ENCODE results near the gene AKAP9.
"Not testable (repeated sequence)": the region's sequence is repeated elsewhere in the genome, so short reads cannot be mapped to it uniquely, and the experiment has no call there.

AKAP9 gene

DNA sequence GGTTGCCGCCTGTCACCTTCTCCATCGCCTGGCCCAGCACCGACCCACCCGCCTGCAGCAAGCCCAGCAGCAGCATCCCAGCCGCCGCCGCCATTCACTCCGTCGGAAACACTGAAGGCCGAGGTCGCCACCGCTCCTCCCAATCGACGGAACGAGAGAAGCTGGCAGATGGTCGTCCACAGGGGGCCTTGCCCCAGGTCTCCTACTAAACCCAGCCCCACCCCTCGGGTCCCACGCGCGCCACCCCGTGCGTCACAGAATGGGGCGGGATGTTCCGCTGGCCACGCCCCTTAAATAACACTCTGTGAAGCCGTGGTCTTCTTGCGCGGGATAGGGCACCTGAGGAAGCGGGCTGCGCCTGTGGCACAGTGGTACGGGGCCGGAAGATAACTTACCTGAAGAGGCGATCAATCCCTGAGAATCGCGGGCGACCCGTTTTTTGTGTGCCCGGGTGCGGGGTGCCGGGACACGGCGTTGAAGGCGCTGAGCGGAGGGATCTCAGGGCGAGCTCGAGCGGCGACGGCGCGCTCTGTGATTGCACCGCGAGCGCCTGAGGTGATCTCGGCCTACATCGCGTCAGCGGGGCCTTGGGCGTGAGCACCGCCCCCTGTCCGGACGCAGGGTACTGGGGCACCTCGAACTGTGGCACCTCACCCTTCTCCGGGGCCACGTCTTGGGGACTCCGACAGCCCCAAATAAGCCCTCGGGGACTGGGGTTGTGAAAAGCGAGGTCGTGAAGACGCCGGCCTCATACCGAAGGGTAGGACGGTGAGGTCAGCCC is 193.8 kb downstream of the AKAP9 start, which contains the start of gene CYP51A1:
Gene CYP51A1, minus strand, starts transcription at position 207 of the 781 bp plus-strand sequence. Its CDS starts 113 bp downstream, at position 94.
- peak; percentile 91 for DNase-seq (ENCODE audit: low spot score)

DNA sequence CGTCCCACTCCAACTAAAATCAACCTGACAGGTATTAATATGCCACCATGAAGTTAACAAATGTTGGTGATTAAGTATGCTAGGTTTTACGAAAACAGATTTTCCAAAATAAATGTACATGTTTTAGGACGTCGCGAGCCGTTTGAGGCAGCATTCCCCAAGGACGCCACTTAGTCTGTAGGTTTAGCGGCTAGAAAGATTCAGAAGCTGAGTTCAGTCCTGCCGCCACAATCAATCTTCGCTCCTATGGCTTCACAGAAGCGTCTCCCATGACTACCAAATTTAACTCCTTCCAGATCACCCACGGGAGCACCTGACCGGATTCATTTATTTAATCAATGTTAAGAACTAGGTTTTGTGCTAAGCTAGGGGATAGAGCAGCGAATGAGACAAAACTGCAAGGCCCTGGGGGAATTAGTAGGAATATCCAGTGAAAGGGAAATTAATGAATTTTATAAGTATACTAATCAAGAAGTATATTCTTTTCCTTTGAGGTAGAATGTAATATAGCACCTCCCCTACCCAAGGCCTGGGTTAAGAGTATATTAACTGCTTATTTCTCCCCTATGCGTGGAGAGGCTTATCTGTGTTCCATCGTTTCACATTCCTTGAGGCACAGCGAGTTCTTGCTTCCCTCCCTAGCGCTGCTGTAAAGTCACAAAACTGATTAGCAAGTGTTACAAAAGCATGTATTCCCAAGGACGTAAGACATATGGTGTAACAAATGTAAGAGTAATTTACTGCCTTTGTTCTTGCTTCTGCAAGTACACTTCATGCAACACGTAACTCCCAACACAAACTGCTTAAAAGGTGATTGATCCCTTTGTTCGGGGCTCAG is 194.6 kb downstream of the AKAP9 start:
- DNase-seq (ENCODE audit: low spot score), result no peak

DNA sequence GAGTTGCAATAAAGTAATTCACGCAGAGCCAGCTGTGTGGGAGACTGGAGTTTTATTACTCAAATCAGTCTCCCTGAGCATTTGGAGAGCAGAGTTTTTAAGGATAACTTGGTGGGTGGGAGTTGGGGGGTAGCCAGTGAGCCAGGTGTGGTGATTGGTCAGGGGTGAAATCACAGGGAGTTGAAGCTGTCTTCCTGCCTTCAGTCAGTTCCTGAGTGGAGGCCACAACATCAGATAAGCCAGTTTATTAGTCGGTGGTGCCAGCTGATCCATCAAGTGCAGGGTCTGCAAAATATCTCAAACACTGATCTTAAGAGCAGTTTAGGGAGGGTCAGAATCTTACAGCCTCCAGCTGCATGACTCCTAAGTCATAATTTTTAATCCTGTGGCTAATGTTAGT is 196.9 kb downstream of the AKAP9 start:
- no peak for DNase-seq (ENCODE audit: low spot score)

DNA sequence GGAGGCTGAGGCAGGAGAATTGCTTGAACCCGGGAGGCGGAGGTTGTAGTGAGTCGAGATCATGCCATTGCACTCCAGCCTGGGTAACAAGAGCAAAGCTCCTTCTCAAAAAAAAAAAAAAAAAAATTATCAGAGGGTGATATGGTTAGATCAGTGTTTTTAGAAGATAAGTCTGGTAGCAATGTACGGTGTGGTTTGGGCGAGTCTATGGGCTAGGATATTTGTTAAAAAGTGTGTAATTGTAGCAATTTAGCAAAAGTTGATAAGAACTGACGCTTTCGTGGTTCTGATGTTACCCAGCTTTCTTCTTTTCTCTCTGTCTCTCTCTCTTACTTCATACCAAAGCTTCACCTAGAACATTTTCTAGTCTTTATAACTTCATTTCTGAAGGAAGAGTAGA is 200.5 kb downstream of the AKAP9 start:
- no peak for DNase-seq (ENCODE audit: low spot score)

DNA sequence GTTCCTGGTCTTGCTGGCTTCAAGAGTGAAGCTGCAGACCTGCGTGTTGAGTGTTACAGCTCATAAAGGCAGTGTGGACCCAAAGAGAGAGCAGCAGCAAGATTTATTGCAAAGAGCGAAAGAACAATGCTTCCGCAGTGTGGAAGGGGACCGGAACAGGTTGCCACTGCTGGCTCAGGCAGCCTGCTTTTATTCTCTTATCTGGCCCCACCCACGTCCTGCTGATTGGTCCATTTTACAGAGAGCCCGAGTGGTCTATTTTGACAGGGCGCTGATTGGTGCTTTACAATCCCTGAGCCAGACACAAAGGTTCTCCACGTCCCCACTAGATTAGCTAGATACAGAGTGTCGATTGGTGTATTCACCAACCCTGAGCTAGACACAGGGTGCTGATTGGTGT is 202.1 kb downstream of the AKAP9 start:
- DNase-seq (ENCODE audit: low spot score), result not testable (repeated sequence)

DNA sequence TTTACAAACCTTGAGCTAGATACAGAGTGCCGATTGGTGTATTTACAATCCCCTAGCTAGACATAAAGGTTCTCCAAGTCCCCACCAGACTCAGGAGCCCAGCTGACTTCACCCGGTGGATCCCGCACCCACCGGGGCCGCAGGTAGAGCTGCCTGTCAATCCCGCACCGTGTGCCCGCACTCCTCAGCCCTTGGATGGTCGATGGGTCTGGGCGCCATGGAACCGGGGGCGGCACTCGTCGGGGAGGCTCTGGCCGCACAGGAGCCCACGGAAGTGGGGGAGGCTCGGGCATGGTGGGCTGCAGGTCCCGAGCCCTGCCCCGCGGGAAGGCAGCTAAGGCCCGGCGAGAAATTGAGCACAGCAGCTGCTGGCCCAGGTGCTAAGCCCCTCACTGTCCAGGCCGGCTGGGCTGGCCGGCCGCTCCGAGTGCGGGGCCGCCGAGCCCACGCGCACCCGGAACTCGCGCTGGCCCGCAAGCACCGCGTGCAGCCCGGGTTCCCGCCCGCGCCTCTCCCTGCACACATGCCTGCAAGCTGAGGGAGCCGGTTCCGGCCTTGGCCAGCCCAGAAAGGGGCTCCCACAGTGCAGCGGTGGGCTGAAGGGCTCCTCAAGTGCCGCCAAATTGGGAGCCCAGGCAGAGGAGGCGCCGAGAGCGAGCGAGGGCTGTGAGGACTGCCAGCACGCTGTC is 202.7 kb downstream of the AKAP9 start:
- not testable (repeated sequence) for DNase-seq (ENCODE audit: low spot score)

DNA sequence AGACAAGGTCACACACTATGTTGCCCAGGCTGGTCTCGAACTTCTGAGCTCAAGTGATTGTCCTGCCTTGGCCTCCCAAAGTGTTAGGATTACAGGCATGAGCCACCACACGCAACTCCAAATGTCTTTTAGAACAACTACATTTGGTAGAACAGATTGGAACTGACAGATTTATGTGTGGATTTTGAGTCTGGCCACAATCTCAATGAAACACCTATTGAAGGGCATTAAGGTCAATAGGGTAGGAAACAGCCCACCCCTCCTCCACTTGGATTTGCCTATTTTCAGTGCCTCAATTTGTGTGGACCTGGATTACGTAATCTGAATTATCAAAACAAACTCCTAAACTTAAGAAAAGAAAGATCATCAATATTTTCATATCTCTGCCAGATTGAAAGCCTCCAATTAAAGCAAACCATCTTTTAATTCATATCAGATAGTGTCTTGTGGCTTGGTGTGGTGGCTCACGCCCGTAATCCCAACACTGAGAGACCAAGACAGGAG is 209.1 kb downstream of the AKAP9 start:
- DNase-seq (ENCODE audit: low spot score), result no peak

DNA sequence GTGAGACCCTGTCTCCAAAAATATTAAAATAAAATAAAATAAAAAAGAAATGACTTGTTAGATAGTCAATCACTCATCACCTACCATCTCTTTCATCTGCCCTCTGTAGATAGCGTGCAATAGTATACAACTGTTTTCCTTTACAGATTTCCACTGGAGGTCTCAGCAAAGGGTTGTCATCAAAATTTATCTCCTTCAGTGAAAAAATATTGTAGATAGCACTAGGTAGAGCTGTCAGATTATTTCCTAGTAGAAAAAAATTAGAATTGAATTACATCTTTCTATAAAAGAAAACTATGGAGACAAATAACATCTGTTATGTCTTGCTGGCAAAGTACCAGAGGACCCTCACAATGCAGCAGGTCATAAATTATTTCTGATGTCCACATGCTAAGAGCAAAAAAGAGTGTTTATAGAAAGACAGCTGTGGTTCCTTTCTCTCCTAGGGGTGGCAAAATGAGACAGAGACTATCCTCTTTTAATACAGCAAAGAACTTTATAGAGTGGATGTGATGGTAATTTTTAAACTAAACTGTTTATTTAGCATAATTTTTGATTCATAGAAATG is 209.9 kb downstream of the AKAP9 start:
- no peak for DNase-seq (ENCODE audit: low spot score)

DNA sequence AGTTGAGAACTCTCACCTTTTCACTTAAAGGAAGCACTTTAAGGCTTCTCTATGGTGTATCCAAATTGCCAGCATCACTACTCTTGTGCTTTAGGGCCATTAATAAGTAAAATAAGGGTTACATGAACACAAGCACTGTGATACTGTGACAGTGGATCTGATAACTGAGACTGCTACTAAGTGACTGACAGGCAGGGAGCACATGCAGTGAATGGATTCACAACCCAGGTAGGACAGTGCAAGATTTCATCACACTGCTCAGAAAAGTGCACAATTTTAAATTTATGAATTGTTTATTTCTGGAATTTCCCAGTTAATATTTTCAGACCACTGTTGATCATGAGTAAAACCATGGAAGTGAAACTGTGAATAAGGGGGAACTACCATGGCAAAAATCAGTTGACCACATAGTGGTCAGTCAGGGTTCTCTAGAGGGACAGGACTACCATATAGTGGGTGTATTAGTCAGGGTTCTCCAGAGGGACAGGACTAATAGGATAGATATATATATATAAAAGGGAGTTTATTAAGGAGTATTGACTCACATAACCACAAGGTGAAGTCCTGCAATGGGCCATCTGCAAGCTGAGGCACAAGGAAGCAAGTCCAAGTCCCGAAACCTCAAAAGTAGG is 214.6 kb downstream of the AKAP9 start:
- no peak for DNase-seq (ENCODE audit: low spot score)

DNA sequence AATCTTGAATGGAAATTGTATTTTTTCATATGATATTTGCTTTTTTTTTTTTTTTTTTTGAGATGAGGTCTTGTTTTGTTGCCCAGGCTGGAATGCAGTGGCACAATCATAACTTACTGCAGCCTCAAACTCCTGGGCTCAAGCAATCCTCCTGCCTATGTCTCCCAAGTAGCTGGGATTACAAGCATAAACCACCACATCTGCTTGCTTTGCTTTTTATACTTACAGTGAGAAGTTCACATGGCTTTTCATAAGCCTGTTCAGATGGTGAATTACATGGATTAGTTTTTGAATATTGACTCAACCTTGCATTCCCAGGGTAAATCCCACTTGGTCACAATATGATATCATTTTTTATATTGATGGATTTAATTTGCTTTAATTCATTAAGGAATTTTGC is 216.3 kb downstream of the AKAP9 start:
- no peak for DNase-seq (ENCODE audit: low spot score)

DNA sequence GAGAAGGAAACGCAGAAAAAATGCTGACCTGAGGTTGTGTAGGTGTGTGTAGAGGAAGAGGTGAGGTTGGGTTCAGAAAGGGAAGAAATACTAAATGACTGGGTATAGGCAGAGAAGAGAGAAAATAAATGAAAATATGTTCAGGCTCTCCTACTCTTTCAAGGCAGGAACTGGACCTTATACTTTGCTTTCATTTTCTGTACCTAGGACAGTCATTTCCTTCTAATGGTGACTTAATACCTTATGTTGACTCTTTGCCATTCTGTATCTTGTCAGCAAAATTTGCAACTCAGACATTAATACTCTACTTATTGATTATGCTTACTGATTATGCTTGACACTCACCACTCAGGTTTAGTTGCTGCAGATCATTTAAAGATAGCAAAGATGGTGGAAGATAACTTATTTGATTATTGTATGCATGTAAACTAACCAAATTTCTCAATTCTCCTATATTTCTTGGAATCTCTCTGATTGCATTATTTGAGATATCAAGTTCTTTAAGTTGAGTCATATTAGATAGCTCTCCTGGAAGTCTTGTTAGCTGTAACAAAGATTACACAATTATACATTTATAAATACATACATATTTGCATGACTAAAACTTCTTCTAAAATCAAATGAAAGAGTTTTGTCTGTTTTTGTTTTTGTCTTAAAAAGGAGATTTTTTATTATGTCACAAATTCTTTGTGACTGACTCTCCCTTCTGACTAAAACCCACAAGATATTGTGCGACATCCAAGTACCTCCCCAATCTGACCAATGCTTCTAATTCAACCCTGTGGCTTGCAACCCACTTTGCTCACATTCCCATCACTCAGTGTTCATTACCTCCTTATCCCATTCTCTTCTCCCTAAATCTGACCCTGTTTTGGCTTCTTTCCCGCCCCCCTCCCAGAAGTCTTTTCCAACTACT is 218.3 kb downstream of the AKAP9 start:
- no peak for DNase-seq (ENCODE audit: low spot score)

Data from CD4-positive, alpha-beta T cell treated with Interleukin-15 for 4 hours (primary cell).